Right lobe of liver (tissue), 4 donors: Measurements from ENCODE around the gene EXOC4.

Source experiments
- CTCF ChIP-seq, 4 donors: fragments of 200-600 bp in 3 of 4; fragments of 450-650 bp in 1 of 4; IDR thresholded peaks; one replicate each; pipeline versions ENCODE4 v1.5.1 to v1.8.0; 2016 to 2022; ENCODE audit warnings: antibody characterized with exemption in 4 of 4, mild to moderate bottlenecking in 2 of 4
- POLR2A ChIP-seq: fragments of 450-650 bp; IDR thresholded peaks from one replicate; pipeline ENCODE4 v1.6.1; 2017; ENCODE audit warnings: antibody characterized with exemption, mild to moderate bottlenecking
- donor health status: DM: no; HTN: no; CAD: no.
- donor health status: DM: no; HTN: no; CAD: no.
- donor health status: DM: no; HTN: yes; CAD: no.

DNA sequence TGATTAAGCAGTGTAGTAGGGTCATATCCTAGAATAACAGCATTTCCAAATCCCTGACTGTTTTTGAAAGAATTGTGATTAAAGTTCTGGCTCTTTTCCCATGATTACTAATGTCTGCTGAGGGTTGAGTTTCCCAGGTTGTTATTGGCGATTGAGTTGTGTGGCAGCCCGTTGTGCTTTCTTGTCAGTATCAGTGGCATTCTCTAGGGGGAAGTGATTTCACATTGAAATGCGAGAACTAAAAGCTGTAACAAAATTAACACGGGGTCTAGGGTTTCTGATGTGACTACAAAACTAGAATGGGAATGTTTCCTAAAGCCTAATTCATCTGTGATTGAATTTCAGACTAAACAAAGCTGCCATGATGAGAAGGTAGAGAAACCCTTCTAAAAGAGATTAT, 349.4 kb downstream of the EXOC4 start:
- no peak for TF ChIP-seq CTCF (IDR thresholded peaks at IDR 0.05)
- TF ChIP-seq POLR2A: no peak
